HuH-7.5 (cell line): ENCODE measurements around the gene ATP8B4.

Experiments used
- DNase-seq: peaks from one replicate; pipeline ENCODE4 v3.0.0; 2011; ENCODE audit warnings: low spot score

Gene ATP8B4

GRCh38 chr15:49927189-49927861, 191.7 kb downstream of the ATP8B4 start:
- no peak for DNase-seq

GRCh38 chr15:49926740-49927139, 192.3 kb downstream of the ATP8B4 start:
- DNase-seq: no peak

- DNase-seq: no peak
These were observed 195.4 kb downstream of the ATP8B4 start for GRCh38 chr15:49923671-49924070.

- no peak for DNase-seq
These were observed 200.0 kb downstream of the ATP8B4 start for GRCh38 chr15:49919034-49919433.

- DNase-seq: no peak
These were observed 200.9 kb downstream of the ATP8B4 start for GRCh38 chr15:49918121-49918520.

- no peak for DNase-seq
These were observed 202.0 kb downstream of the ATP8B4 start for GRCh38 chr15:49916998-49917397.

GRCh38 chr15:49915822-49916221, 203.2 kb downstream of the ATP8B4 start:
- no peak for DNase-seq

- no peak for DNase-seq
These were observed 210.1 kb downstream of the ATP8B4 start for GRCh38 chr15:49908933-49909295.

GRCh38 chr15:49908236-49908932, 210.6 kb downstream of the ATP8B4 start:
- no peak for DNase-seq

- no peak for DNase-seq
These were observed 212.1 kb downstream of the ATP8B4 start for GRCh38 chr15:49906966-49907365.

GRCh38 chr15:49905221-49905620, 213.8 kb downstream of the ATP8B4 start:
- no peak for DNase-seq

- no peak for DNase-seq
These were observed 214.7 kb downstream of the ATP8B4 start for GRCh38 chr15:49904296-49904695.

- no peak for DNase-seq
These were observed 216.1 kb downstream of the ATP8B4 start for GRCh38 chr15:49902685-49903501.

- DNase-seq: no peak
These were observed 216.9 kb downstream of the ATP8B4 start for GRCh38 chr15:49901996-49902684.

GRCh38 chr15:49901321-49901720, 217.7 kb downstream of the ATP8B4 start:
- no peak for DNase-seq

- no peak for DNase-seq
These were observed 218.2 kb downstream of the ATP8B4 start for GRCh38 chr15:49900903-49901235.

- DNase-seq: no peak
These were observed 218.8 kb downstream of the ATP8B4 start for GRCh38 chr15:49900006-49900902.

GRCh38 chr15:49898575-49899283, 220.3 kb downstream of the ATP8B4 start:
- DNase-seq: no peak

- DNase-seq: no peak
These were observed 220.9 kb downstream of the ATP8B4 start for GRCh38 chr15:49898097-49898496.

- no peak for DNase-seq
These were observed 223.4 kb downstream of the ATP8B4 start for GRCh38 chr15:49895347-49896223.
